K562 (cell line): Measurements from ENCODE around the gene VWA7. TPM values are rescaled to one million over a fixed set of nuclear protein-coding genes. Genes with fewer than 3 reads are reported as not detected.

Source experiments
- ARNT ChIP-seq, 2 experiments: fragments of 450-650 bp; IDR thresholded peaks; 2 replicates each; pipeline ENCODE4 v1.6.1; 2016; ENCODE audit warnings: mild to moderate bottlenecking in 1 of 2
- CEBPB ChIP-seq: fragments of 450-650 bp; IDR thresholded peaks from 2 replicates; pipeline ENCODE4 v1.6.1; 2016; ENCODE audit warnings: missing genetic modification characterization, missing compliant biosample characterization
- CREBBP ChIP-seq: IDR thresholded peaks from one replicate; pipeline ENCODE4 v1.6.1; 2012; ENCODE audit warnings: low read depth, mild to moderate bottlenecking, control low read depth, inconsistent platforms, low read length
- E2F8 ChIP-seq: fragments of 450-650 bp; IDR thresholded peaks from 2 replicates; pipeline ENCODE4 v1.7.1; 2018; ENCODE audit warnings: mild to moderate bottlenecking, low read depth; ENCODE audit not compliant: partially characterized antibody
- EP300 ChIP-seq: IDR thresholded peaks from 2 replicates; pipeline ENCODE4 v1.6.1; 2012; ENCODE audit warnings: low read length, improper control_type of control experiment
- KAT7 ChIP-seq: sonication (generic); formaldehyde crosslinking; IDR thresholded peaks from 2 replicates; pipeline ENCODE4 v1.8.0; 2022; ENCODE audit warnings: missing genetic modification reagents, mild to moderate bottlenecking, borderline replicate concordance
- MAFG ChIP-seq: fragments of 450-650 bp; conservative IDR thresholded peaks from 2 replicates; pipeline ENCODE4 v1.6.1; 2016; ENCODE audit warnings: missing genetic modification characterization, missing compliant biosample characterization
- TAL1 ChIP-seq: fragments of 450-650 bp; IDR thresholded peaks from 2 replicates; pipeline ENCODE4 v1.6.1; 2016; ENCODE audit warnings: mild to moderate bottlenecking
- TARDBP ChIP-seq: fragments of 450-650 bp; IDR thresholded peaks from 2 replicates; pipeline ENCODE4 v1.6.1; 2016
- ZKSCAN3 ChIP-seq: fragments of 250-450 bp; sonication (Bioruptor Pico); IDR thresholded peaks from 2 replicates; pipeline ENCODE4 v1.4.0; 2020
- ZNF197 ChIP-seq: fragments of 200-800 bp; sonication (Bioruptor generic); IDR thresholded peaks from 2 replicates; pipeline ENCODE4 v1.6.1; 2016; ENCODE audit warnings: low read depth, missing genetic modification characterization, missing compliant biosample characterization
- ZNF324 ChIP-seq: fragments of 250-450 bp; sonication (Bioruptor Pico); IDR thresholded peaks from 2 replicates; pipeline ENCODE4 v1.4.0; 2020; ENCODE audit warnings: mild to moderate bottlenecking
- ZNF444 ChIP-seq: fragments of 250-450 bp; sonication (Bioruptor Pico); IDR thresholded peaks from 2 replicates; pipeline ENCODE4 v1.4.0; 2020; ENCODE audit warnings: mild to moderate bottlenecking, moderate library complexity
- ZNF740 ChIP-seq, 3 experiments: fragments of 200-800 bp in 1 of 3; sonication (Bioruptor generic) in 1 of 3; sonication (generic) in 1 of 3; formaldehyde crosslinking in 1 of 3; IDR thresholded peaks; 2 replicates each; pipeline versions ENCODE4 v1.6.1 to v1.8.0; 2016 to 2022; ENCODE audit warnings: mild to moderate bottlenecking in 2 of 3, missing compliant biosample characterization in 2 of 3, missing genetic modification characterization in 2 of 3, missing genetic modification reagents in 1 of 3
- ZNF75A ChIP-seq: fragments of 450-650 bp; formaldehyde crosslinking; IDR thresholded peaks from 2 replicates; pipeline ENCODE4 v1.4.0; 2020; ENCODE audit warnings: mild to moderate bottlenecking
- ZNF778 ChIP-seq: fragments of 450-650 bp; formaldehyde crosslinking; IDR thresholded peaks from 2 replicates; pipeline ENCODE4 v1.4.0; 2020; ENCODE audit warnings: mild to moderate bottlenecking, moderate library complexity
- polyA plus RNA-seq, 8 experiments: library from polyadenylated mRNA; depleted of rRNA in 4 of 8; stranded (reverse) in 5 of 8; unstranded in 3 of 8; fragments of >200 nt; fragmentation: Nextera tagmentation in 2 of 8; fragmentation: Illumina TruSeq in 1 of 8; extraction: Ambion mirVana in 2 of 8; extraction: Trizol in 1 of 8; gene quantifications; 2 replicates each; pipeline versions ENCODE4 v1.2.1 to v1.2.3, GENCODE V29; 2011 to 2014; ENCODE audit warnings: inconsistent platforms in 1 of 8, missing spikeins in 1 of 8
- total RNA-seq, 7 experiments: library from RNA; depleted of rRNA in 6 of 7; stranded (reverse); fragments of >200 nt in 6 of 7; fragmentation: Illumina TruSeq in 2 of 7; extraction: Trizol in 2 of 7; gene quantifications; 2 replicates each; pipeline versions ENCODE4 v1.2.1 to v1.2.3, GENCODE V29; 2011 to 2021; ENCODE audit warnings: low replicate concordance in 1 of 7
- TF ChIP-seq, protein P1 (sequence below): sonication (generic); formaldehyde crosslinking; IDR thresholded peaks from 2 replicates; pipeline ENCODE4 v1.8.1; 2022; ENCODE audit warnings: missing genetic modification reagents
- TF ChIP-seq, protein P2 (sequence below): fragments of 250-450 bp; sonication (Bioruptor Pico); IDR thresholded peaks from 2 replicates; pipeline ENCODE4 v1.4.0; 2020

Gene VWA7
- total and polyA plus RNA-seq, 9 of the 15 experiments (the other 6 are each of a cell fraction or from before 2014, with no cell fraction given): 0.18 to 2.9 (median 0.95) TPM

DNA sequence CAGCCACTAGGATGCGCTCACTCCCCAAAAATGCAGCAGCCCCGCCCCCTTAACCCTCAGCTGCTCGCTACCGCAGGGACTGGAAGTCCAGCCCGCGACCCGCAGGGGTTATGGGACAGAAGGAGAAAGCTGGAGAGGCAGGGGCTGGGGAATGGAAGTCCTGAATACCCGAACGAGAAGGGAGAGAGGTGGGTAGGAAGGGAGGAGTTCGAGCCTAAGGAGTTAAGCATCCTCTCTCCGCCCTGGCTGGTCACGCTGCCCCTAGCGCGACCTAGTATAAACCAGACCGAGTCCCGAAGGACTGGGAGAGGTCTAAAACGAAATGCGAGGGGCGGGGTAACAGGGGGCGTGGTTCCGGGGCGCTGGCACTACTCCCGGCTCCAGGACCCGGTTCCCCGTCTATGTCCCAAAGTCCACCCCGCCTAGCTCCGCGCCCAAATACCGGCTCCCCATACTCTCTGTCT is 47.6 kb downstream of the VWA7 start (continued):
- TF ChIP-seq, protein P1, sequence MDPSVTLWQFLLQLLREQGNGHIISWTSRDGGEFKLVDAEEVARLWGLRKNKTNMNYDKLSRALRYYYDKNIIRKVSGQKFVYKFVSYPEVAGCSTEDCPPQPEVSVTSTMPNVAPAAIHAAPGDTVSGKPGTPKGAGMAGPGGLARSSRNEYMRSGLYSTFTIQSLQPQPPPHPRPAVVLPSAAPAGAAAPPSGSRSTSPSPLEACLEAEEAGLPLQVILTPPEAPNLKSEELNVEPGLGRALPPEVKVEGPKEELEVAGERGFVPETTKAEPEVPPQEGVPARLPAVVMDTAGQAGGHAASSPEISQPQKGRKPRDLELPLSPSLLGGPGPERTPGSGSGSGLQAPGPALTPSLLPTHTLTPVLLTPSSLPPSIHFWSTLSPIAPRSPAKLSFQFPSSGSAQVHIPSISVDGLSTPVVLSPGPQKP (CRISPR knock-in tag): no peak
- TF ChIP-seq ARNT (IDR thresholded peaks at IDR 0.05): no peak
- no peak for TF ChIP-seq ZNF778 (CRISPR knock-in tag)
- no peak for TF ChIP-seq ZNF740 (CRISPR knock-in tag; IDR thresholded peaks at IDR 0.05)
- no peak for TF ChIP-seq ZNF740 (tag; IDR thresholded peaks at IDR 0.05)
- TF ChIP-seq TARDBP: no peak
- TF ChIP-seq, protein P2, sequence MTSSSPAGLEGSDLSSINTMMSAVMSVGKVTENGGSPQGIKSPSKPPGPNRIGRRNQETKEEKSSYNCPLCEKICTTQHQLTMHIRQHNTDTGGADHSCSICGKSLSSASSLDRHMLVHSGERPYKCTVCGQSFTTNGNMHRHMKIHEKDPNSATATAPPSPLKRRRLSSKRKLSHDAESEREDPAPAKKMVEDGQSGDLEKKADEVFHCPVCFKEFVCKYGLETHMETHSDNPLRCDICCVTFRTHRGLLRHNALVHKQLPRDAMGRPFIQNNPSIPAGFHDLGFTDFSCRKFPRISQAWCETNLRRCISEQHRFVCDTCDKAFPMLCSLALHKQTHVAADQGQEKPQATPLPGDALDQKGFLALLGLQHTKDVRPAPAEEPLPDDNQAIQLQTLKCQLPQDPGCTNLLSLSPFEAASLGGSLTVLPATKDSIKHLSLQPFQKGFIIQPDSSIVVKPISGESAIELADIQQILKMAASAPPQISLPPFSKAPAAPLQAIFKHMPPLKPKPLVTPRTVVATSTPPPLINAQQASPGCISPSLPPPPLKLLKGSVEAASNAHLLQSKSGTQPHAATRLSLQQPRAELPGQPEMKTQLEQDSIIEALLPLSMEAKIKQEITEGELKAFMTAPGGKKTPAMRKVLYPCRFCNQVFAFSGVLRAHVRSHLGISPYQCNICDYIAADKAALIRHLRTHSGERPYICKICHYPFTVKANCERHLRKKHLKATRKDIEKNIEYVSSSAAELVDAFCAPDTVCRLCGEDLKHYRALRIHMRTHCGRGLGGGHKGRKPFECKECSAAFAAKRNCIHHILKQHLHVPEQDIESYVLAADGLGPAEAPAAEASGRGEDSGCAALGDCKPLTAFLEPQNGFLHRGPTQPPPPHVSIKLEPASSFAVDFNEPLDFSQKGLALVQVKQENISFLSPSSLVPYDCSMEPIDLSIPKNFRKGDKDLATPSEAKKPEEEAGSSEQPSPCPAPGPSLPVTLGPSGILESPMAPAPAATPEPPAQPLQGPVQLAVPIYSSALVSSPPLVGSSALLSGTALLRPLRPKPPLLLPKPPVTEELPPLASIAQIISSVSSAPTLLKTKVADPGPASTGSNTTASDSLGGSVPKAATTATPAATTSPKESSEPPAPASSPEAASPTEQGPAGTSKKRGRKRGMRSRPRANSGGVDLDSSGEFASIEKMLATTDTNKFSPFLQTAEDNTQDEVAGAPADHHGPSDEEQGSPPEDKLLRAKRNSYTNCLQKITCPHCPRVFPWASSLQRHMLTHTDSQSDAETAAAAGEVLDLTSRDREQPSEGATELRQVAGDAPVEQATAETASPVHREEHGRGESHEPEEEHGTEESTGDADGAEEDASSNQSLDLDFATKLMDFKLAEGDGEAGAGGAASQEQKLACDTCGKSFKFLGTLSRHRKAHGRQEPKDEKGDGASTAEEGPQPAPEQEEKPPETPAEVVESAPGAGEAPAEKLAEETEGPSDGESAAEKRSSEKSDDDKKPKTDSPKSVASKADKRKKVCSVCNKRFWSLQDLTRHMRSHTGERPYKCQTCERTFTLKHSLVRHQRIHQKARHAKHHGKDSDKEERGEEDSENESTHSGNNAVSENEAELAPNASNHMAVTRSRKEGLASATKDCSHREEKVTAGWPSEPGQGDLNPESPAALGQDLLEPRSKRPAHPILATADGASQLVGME (CRISPR knock-in tag): no peak
- TF ChIP-seq ZNF197 (CRISPR knock-in tag): no peak
- no peak for TF ChIP-seq TAL1
- no peak for TF ChIP-seq ZKSCAN3 (CRISPR knock-in tag)
- no peak for TF ChIP-seq E2F8
- no peak for TF ChIP-seq ZNF75A (CRISPR knock-in tag)
- no peak for TF ChIP-seq CREBBP
- TF ChIP-seq ZNF324 (CRISPR knock-in tag): no peak; the same call in 1 of the 2 replicates
- no peak for TF ChIP-seq KAT7 (CRISPR knock-in tag)
- no peak for TF ChIP-seq ZNF444 (CRISPR knock-in tag)
- no peak for TF ChIP-seq CEBPB (tag)
- no peak for TF ChIP-seq MAFG
- no peak; the same call in 1 of the 2 replicates for TF ChIP-seq EP300
